Gastroesophageal sphincter (tissue), 2 donors: ENCODE measurements around the gene ANP32B.

Source experiments
- POLR2A ChIP-seq, 2 donors: fragments of 450-650 bp; IDR thresholded peaks; one replicate each; pipeline ENCODE4 v1.6.1; 2017; ENCODE audit warnings: antibody characterized with exemption in 2 of 2, mild to moderate bottlenecking in 2 of 2, moderate library complexity in 1 of 2
- POLR2AphosphoS5 ChIP-seq: sonication (generic); formaldehyde crosslinking; IDR thresholded peaks from one replicate; pipeline ENCODE4 v1.6.1; 2017; ENCODE audit warnings: antibody characterized with exemption

- TF ChIP-seq POLR2A (IDR thresholded peaks at IDR 0.05) (no peak), POLR2AphosphoS5 (no peak)
Observed at GRCh38 chr9:98002808-98003207, 19.7 kb downstream of the ANP32B start.
